ENCODE measurements around the gene LRP11. TPM values are rescaled to one million over a fixed set of nuclear protein-coding genes. Genes with fewer than 3 reads are reported as not detected.

LRP11 gene
- total RNA-seq, 1 experiment from 2014 or later, result 17.7 TPM

GRCh38 chr6:149891259-149891658, 27.1 kb upstream of the LRP11 start:
- Histone ChIP-seq H3K4me1 (no peaks in the 10 kb centered on the region), H3K4me3 (ENCODE audit: low read depth, low read length) (no peak overlapping the region), H3K27me3 (replicated peaks; ENCODE audit: control insufficient read depth, insufficient read depth, low read length) (no peaks in the 10 kb centered on the region), H3K36me3 (ENCODE audit: control insufficient read depth, insufficient read depth, low read length) (no peaks in the 10 kb centered on the region), H3K9me3 (no peaks in the 10 kb centered on the region)
- Mint-ChIP-seq H3K36me3 (ENCODE audit: insufficient read depth, unreplicated experiment) (no peaks in the 10 kb centered on the region), H3K27me3 (ENCODE audit: insufficient read depth, unreplicated experiment) (peaks cover 11% of the 10 kb centered on the region), H3K9me3 (ENCODE audit: unreplicated experiment) (no peaks in the 10 kb centered on the region), H3K27ac (ENCODE audit: unreplicated experiment) (no peak overlapping the region), H3K4me3 (ENCODE audit: unreplicated experiment) (no peak overlapping the region), H3K4me1 (ENCODE audit: low read depth, unreplicated experiment) (no peaks in the 10 kb centered on the region)
- POLR2A ChIA-PET, result no interaction called here
- TF ChIP-seq CTCF (IDR thresholded peaks at IDR 0.05; ENCODE audit: insufficient read depth in 1 of 2, low read depth in 1 of 2, low read length in 1 of 2, severe bottlenecking in 1 of 2, unreplicated experiment in 1 of 2), result no peak
- CTCF ChIA-PET, result no interaction called here
- BruUV-seq (replicated peaks), result no TSS peak
- intact Hi-C loops (cut with micrococcal nuclease; ENCODE audit: unreplicated experiment), result no loop called here
- DNase-seq, result no peak

GRCh38 chr6:149890629-149891045, 26.5 kb upstream of the LRP11 start:
- no peak for DNase-seq
- no peak overlapping the region for H3K4me3 Mint-ChIP-seq (ENCODE audit: unreplicated experiment)

GRCh38 chr6:149889326-149889725, 25.2 kb upstream of the LRP11 start:
- H3K4me1 ChIP-seq, result no peaks in the 10 kb centered on the region
- no TSS peak for BruUV-seq (replicated peaks)
- TF ChIP-seq CTCF (IDR thresholded peaks at IDR 0.05; ENCODE audit: insufficient read depth in 1 of 2, low read depth in 1 of 2, low read length in 1 of 2, severe bottlenecking in 1 of 2, unreplicated experiment in 1 of 2), result no peak
- H3K36me3 Mint-ChIP-seq (ENCODE audit: insufficient read depth, unreplicated experiment), result no peaks in the 10 kb centered on the region
- H3K4me3 ChIP-seq (ENCODE audit: low read depth, low read length), result no peak overlapping the region
- H3K4me3 Mint-ChIP-seq (ENCODE audit: unreplicated experiment), result no peak overlapping the region
- CTCF ChIA-PET, result no interaction called here
- H3K27ac Mint-ChIP-seq (ENCODE audit: unreplicated experiment), result no peak overlapping the region
- H3K4me1 Mint-ChIP-seq (ENCODE audit: low read depth, unreplicated experiment), result no peaks in the 10 kb centered on the region
- POLR2A ChIA-PET, result no interaction called here
- H3K9me3 ChIP-seq, result no peaks in the 10 kb centered on the region
- H3K27me3 Mint-ChIP-seq (ENCODE audit: insufficient read depth, unreplicated experiment), result peaks cover 8% of the 10 kb centered on the region
- no peaks in the 10 kb centered on the region for H3K27me3 ChIP-seq (replicated peaks; ENCODE audit: control insufficient read depth, insufficient read depth, low read length)
- no peaks in the 10 kb centered on the region for H3K36me3 ChIP-seq (ENCODE audit: control insufficient read depth, insufficient read depth, low read length)
- DNase-seq, result no peak
- intact Hi-C loops (cut with micrococcal nuclease; ENCODE audit: unreplicated experiment), result no loop called here
- no peaks in the 10 kb centered on the region for H3K9me3 Mint-ChIP-seq (ENCODE audit: unreplicated experiment)

More at GRCh38 chr6:149890629-149891045, 26.5 kb upstream of the LRP11 start:
- H3K27me3 ChIP-seq (replicated peaks; ENCODE audit: control insufficient read depth, insufficient read depth, low read length), result no peaks in the 10 kb centered on the region
- TF ChIP-seq CTCF (IDR thresholded peaks at IDR 0.05; ENCODE audit: insufficient read depth in 1 of 2, low read depth in 1 of 2, low read length in 1 of 2, severe bottlenecking in 1 of 2, unreplicated experiment in 1 of 2), result no peak
- Mint-ChIP-seq H3K36me3 (ENCODE audit: insufficient read depth, unreplicated experiment) (no peaks in the 10 kb centered on the region), H3K27me3 (ENCODE audit: insufficient read depth, unreplicated experiment) (peaks cover 11% of the 10 kb centered on the region), H3K4me1 (ENCODE audit: low read depth, unreplicated experiment) (no peaks in the 10 kb centered on the region), H3K27ac (ENCODE audit: unreplicated experiment) (no peak overlapping the region), H3K9me3 (ENCODE audit: unreplicated experiment) (no peaks in the 10 kb centered on the region)
- no peaks in the 10 kb centered on the region for H3K4me1 ChIP-seq
- H3K36me3 ChIP-seq (ENCODE audit: control insufficient read depth, insufficient read depth, low read length), result no peaks in the 10 kb centered on the region
- intact Hi-C loops (cut with micrococcal nuclease; ENCODE audit: unreplicated experiment), result no loop called here
- POLR2A ChIA-PET, result no interaction called here
- BruUV-seq (replicated peaks), result no TSS peak
- H3K4me3 ChIP-seq (ENCODE audit: low read depth, low read length), result no peak overlapping the region
- H3K9me3 ChIP-seq, result no peaks in the 10 kb centered on the region
- CTCF ChIA-PET, result interaction anchor here (0.6 kb wide), 1 partner anchor 1357 kb away, joined by 3 read pairs; no protein-coding TSS in a partner anchor
